IPS-11a (cell line): ENCODE measurements around the gene AFAP1.

Experiments
- H3K4me3 ChIP-seq: one replicate; pipeline ENCODE4 v1.5.1; 2013; ENCODE audit warnings: low read depth, low read length, control low read depth

Gene AFAP1

GRCh38 chr4:7897811-7898210, 41.9 kb downstream of the AFAP1 start:
- no peak overlapping the region for H3K4me3 ChIP-seq

DNA sequence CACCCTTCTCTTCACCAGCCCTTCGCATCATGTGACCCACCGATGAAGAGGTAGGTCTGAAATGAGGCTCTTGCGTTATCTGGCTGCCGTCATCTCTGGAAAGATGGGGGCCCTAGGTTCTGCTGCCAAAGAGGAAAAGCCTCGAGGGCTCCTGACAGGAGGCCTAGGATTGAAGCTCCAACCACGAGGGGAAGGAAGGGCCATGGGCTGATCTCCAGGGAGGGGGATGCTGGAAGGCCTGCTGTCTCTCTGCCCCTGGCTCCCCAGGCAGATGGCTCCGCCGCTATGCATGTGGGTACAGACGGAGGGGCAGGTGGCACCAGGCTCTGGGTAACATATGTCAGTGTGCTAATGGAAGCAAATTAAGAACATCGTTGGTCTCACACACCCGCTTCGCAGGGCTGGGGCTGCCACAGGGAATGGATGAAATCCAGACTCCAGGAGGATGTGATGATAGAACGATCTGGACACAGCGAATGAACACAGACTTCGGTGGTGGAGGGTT, 44.9 kb downstream of the AFAP1 start:
- no peak overlapping the region for H3K4me3 ChIP-seq

DNA sequence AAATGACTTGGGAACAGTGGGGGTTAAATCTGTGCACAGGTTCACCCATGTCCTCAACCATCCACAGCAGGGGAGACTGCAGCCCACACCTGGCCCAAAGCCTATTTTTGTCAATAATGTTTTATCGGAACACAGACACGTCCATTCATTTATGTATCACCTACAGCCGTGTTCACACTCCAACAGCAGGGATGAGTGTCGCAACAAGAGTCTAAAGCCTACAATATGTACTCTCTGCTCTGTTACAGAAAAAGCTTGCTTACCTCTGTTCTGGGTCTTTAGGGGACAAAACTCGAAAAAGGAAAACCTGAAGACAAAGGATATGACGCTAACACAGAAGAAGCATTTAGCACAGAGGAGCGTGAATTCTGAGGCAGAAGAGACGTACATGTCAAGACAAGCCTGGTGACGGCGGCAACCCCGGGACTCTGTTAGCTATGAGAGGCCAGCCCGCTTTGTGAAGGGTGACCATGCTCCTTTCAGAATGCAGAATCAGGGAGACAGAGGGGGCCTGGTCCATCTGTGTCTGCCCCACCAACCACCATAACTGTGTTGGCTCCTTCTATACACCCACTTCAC, 45.5 kb downstream of the AFAP1 start:
- no peak overlapping the region for H3K4me3 ChIP-seq

- no peak overlapping the region for H3K4me3 ChIP-seq
Observed at GRCh38 chr4:7893539-7893938, 46.1 kb downstream of the AFAP1 start.

DNA sequence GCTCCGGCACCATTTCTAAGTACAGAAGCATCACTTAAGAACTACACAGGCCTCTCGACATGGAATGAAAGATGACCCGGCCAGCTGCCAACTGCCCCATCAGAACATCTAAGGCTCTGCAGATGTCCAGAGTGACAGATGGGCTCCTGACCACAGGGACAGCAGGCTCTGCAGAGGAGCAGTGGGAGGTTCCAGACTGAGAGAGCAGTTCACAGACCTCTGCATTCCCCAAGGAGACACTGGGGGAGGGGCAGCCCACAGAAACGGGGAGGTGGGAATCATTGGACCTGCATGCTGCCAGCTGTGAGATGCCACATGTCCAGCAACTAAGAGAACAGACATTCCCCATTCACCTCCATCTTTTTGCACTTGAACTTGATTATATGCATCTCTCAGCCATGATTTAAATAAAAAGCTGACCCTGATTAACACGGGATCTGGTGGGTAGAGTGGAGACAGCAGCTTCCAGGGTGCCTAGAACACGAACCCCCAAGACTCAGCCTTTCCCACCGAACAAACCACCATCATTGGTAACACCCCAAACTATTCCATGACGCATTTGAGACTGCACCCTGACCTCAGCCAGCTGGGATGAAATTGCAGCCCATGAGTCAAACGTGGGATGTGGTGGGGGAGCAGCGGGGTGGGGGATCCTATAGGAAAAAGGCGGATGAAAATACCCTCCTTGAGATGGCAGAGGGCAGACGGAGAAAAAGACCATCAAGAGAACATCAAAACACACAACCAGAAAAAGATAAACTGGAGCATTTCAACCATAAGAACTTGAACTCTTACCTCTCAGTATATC, 47.2 kb downstream of the AFAP1 start:
- no peak overlapping the region for H3K4me3 ChIP-seq

DNA sequence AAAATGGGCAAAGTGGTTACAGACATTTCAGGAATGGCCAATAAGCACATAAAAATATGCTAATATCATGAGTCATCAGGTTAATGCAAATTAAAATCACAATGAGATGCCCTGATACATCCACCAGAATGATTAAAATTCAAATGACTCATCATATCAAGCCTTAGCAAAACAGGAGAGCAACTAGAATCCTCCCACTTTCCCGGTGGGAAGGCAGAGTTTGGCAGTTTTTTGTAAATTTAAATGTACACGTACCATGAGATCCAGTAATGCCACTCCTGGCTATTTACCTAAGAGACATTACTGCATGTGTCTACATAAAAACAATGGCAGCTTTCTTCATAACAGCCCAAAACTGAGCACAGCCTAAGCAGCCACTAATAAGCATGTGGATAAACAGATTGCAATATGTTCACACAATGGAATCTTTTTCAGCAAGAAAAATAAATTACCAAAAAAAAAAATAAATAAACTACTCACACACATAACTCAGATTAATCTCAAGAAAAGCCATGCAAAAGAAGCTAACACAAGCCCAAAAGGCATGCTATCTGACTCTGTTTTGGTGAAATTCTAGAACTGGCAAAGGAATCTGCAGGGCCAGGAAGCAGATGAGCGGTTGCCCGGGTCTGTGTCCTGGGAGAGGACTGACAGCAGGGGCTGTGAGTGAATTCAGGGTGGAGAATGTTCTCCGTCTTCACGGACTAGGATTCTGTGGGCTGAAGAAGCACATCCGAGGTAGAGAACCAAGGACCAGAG, 48.8 kb downstream of the AFAP1 start:
- H3K4me3 ChIP-seq, result no peak overlapping the region

- H3K4me3 ChIP-seq, result no peak overlapping the region
Observed at GRCh38 chr4:7887436-7887835, 52.2 kb downstream of the AFAP1 start.

- H3K4me3 ChIP-seq, result no peak overlapping the region
Observed at GRCh38 chr4:7886007-7886973, 53.4 kb downstream of the AFAP1 start.

- no peak overlapping the region for H3K4me3 ChIP-seq
Observed at GRCh38 chr4:7885216-7886006, 54.2 kb downstream of the AFAP1 start.

GRCh38 chr4:7880683-7881082, 59.0 kb downstream of the AFAP1 start:
- H3K4me3 ChIP-seq, result no peak overlapping the region

DNA sequence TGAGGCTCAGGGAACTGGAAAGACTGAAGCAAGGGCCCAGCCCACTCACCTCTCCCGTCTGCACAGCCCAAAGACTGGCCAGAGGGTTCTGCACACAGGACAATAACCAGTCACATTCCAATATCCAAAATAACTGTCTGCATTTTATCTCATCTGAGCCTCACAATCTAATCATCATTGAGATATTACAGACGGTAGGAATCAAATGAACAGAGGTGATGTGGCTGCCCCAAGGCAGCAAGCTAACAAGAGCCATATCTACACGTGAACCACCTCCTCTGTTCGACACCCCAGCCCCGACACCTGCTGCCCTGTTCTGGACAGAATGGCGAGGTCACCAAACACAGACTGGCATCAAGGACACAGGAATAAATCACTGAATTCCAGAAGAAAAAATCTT, 60.5 kb downstream of the AFAP1 start:
- H3K4me3 ChIP-seq, result no peak overlapping the region

GRCh38 chr4:7878323-7878722, 61.3 kb downstream of the AFAP1 start:
- H3K4me3 ChIP-seq, result no peak overlapping the region

- no peak overlapping the region for H3K4me3 ChIP-seq
Observed at GRCh38 chr4:7877176-7877575, 62.5 kb downstream of the AFAP1 start.

DNA sequence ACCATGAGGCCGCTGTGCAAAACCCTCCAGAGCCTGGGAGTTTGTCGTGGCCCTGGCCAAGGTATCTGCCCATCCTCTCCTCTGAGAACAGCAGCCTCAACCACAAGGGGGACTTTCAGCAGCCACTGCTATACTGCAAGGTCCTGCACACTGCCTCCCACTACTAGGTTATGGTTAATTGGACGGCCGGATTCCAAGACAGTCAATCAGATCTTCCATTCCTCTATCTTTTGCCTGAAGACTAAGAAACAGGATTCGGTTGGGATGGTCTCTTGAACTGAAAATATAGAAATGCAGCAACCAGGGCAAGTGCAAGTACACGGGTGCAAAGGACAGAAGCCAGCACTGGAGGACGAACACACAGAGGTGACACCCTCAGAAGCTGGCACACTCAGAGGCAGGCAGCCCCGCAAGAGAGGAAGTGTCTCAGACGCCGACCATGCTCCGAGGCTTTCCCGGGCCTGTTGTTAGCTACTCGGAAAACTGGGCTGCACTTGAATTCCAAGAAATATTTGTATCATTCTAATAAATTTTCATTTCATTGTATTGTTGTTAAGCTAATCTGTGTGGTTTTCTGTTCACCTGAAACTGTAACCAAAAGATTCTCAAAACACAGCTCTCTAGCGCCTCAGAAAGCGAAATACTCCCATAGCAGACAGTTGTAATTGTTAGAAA, 63.3 kb downstream of the AFAP1 start:
- H3K4me3 ChIP-seq, result no peak overlapping the region

DNA sequence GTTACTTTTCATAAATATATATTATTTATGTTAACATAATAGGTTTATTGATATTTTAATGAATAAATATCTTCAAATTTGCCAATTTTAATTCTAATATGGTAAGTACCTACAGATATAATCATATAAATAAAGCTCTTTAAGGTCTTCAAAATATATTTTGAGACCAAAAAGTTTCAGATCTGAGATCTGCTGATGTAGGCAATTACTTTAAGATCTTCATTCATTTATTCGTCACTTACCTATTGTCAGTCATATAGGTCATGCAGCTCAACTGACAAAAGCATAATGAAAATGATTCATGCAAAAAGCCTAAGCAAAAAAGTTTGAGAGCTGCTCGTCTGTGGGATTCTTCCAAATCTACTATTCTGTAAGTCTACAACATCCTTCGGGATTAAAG, 64.8 kb downstream of the AFAP1 start:
- no peak overlapping the region for H3K4me3 ChIP-seq

- no peak overlapping the region for H3K4me3 ChIP-seq
Observed at GRCh38 chr4:7873881-7874280, 65.8 kb downstream of the AFAP1 start.

DNA sequence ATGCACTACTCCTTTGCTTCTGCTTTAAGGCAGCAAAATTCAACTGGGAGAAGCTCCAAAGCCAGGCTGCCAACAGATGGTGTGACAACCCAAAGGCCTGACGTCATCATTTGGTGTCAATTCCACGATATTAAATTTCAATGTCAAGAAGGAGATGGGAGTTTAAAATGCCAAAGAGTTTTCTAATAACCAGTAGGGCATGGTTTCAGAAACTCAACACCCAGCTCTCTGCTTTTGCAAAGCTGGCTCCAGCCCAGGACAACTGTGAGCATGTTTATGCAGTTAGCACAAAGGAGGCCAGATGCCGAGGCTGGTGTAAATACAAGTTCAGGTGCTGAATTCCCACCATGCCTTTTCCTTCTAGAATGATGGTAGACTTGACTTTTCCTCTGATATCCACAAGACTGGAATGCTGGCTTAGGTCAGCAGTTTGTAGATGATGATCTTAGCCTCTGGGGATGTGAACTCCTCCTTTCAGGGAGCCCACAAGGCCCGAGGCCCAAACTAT, 67.3 kb downstream of the AFAP1 start:
- H3K4me3 ChIP-seq, result no peak overlapping the region

- no peak overlapping the region for H3K4me3 ChIP-seq
Observed at GRCh38 chr4:7871356-7871755, 68.3 kb downstream of the AFAP1 start.

- no peak overlapping the region for H3K4me3 ChIP-seq
Observed at GRCh38 chr4:7868892-7869471, 70.7 kb downstream of the AFAP1 start.
